ENCODE measurements around the gene NEURL1.

DNA sequence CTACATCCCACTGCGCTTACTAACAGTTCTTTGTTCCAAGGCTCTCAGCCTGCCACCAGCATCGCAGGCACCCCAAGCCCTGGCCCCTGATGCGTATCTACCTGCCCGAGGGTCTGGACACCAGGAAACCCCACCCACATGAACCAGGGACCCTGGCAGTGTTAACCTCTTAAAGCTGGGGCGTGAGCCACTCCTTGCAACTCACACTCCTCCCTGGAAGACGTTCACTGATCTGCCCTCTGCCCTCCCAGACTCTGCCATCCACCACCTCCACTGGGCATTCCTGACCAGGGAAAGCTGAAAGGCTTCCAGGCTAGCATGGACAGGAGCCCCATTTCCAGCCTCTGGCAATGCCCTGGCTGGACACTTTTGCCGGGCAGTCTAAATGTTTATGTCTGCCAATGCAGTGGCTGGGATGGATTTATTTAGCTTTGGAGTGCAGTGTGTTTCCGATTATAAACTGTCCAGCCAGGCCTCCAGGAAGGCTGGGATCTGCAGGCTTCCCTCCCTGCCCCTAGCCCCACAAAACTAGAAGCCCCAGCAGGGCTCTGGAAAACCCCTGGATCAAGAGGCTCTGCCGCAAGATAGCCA, 117.5 kb downstream of the NEURL1 start:
- TF ChIP-seq, protein P1, sequence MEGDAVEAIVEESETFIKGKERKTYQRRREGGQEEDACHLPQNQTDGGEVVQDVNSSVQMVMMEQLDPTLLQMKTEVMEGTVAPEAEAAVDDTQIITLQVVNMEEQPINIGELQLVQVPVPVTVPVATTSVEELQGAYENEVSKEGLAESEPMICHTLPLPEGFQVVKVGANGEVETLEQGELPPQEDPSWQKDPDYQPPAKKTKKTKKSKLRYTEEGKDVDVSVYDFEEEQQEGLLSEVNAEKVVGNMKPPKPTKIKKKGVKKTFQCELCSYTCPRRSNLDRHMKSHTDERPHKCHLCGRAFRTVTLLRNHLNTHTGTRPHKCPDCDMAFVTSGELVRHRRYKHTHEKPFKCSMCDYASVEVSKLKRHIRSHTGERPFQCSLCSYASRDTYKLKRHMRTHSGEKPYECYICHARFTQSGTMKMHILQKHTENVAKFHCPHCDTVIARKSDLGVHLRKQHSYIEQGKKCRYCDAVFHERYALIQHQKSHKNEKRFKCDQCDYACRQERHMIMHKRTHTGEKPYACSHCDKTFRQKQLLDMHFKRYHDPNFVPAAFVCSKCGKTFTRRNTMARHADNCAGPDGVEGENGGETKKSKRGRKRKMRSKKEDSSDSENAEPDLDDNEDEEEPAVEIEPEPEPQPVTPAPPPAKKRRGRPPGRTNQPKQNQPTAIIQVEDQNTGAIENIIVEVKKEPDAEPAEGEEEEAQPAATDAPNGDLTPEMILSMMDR (IDR thresholded peaks at IDR 0.05; ENCODE audit: low read depth, low read length), result no peak
- TF ChIP-seq, protein P2, sequence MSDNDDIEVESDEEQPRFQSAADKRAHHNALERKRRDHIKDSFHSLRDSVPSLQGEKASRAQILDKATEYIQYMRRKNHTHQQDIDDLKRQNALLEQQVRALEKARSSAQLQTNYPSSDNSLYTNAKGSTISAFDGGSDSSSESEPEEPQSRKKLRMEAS (IDR thresholded peaks at IDR 0.05; ENCODE audit: low read depth, low read length), result no peak
- TF ChIP-seq MYC (IDR thresholded peaks at IDR 0.05; ENCODE audit: low read depth, low read length), result no peak

All from NB4 (cell line).